HG02943 (cell line): Measurements from ENCODE around the gene GPR108.
"Not testable (repeated sequence)": the region's sequence is repeated elsewhere in the genome, so short reads cannot be mapped to it uniquely, and the experiment has no call there.

ENCODE experiments used
- ATAC-seq: cut with Tn5 transposase; IDR thresholded peaks from one replicate; pipeline ENCODE4 v1.9.1; 2021; ENCODE audit warnings: mild to moderate bottlenecking, low read depth, moderate library complexity; ENCODE audit not compliant: unreplicated experiment

Gene GPR108

GRCh38 chr19:6708913-6709312 lies 28.5 kb downstream of the GPR108 start:
- ATAC-seq: not testable (repeated sequence)

DNA sequence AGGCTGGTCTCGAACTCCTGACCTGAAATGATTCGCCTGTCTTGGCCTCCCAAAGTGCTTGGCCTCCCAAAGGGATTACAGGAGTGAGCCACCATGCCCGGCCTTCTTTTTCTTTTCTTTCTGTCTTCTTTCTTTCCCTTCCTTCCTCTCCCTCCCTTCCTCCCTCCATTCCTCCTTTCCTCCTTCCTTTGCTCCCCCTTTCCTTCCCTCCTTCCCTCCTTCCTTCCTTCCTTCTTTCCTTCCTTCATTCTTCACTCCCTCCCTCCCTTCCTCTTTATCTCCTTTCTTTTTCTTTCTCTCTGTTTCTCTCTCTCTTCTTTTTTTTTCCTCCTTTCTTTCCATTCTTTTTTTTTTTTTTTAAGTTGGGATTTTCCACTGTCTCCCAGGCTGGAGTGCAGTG lies 29.0 kb downstream of the GPR108 start:
- no peak for ATAC-seq

DNA sequence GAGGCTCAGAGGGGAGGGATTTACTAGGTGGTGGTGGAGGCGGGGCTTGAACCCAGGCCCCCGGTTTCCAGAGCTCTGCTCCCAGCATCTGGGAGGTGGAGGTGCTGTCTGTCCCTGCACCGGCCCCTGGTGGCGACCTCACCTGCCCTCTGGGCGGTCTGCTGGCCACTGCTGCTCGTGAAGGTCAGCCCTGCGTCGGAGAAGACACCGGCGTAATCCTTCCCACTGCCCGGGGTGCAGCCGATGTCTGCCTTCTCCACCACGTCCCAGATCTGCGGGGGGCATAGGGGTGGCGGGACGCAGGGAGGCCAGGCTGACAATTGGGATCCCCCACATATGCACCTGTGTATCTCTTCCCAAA lies 29.7 kb downstream of the GPR108 start:
- ATAC-seq: no peak

GRCh38 chr19:6707011-6707657 lies 30.2 kb downstream of the GPR108 start:
- no peak for ATAC-seq

DNA sequence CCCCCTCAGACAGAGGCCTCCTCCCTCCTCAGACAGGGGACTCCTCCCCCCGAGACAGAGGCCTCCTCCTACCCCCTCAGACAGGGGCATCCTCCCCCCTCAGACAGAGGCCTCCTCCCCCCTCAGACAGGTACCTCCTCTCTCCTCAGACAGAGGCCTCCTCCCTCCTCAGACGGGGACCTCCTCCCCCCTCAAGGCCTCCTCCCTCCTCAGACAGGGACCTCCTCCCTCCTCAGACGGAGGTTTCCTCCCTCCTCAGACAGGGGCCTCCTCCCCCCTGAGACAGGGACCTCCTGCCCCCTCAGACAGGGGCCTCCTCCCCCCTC lies 30.8 kb downstream of the GPR108 start:
- ATAC-seq: no peak

GRCh38 chr19:6705931-6706632 lies 31.3 kb downstream of the GPR108 start:
- ATAC-seq: no peak

DNA sequence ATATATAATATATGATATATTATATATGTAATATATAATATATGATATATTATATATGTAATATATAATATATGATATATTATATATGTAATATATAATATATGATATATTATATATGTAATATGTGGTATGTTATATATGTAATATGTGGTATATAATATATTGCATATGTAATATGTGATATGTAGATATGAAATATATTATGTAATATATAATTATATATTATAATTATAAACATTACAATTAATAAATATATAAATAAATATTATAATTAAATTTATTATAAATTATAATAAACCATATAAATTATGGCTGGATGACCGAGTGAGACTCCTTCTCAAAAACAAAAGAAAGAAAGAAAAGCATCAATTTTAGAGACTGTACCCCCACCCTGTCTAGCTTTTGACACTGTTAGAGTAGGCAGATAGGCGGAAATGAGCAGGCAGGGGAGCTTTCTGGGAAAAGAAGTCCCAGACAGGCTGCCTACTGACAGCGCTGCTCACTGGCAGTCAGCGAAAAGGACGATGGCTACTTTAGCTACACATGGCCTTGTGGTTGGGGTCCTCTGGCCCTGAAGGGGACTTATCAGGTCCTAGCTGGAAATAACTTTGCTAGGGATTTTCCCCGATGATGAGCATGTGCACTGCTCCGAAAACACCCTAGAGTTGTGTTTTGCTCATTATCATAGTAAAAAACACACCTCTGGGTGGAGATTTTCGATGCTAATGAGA lies 36.6 kb downstream of the GPR108 start:
- no peak for ATAC-seq

DNA sequence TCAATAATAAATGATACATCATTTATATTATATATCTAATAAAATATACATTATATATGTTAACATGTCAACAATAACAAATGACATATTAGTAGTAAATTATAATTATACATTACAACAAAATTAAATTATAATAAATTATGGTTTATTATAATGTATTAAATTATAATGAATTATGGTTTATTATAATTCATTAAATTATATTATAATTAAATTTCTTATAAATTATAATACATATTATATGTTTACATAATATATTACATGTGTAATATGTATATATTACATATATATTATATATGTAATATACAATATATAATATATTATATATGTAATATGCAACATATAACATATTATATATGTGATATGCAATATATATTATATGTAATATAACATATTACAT lies 37.4 kb downstream of the GPR108 start:
- ATAC-seq: no peak

DNA sequence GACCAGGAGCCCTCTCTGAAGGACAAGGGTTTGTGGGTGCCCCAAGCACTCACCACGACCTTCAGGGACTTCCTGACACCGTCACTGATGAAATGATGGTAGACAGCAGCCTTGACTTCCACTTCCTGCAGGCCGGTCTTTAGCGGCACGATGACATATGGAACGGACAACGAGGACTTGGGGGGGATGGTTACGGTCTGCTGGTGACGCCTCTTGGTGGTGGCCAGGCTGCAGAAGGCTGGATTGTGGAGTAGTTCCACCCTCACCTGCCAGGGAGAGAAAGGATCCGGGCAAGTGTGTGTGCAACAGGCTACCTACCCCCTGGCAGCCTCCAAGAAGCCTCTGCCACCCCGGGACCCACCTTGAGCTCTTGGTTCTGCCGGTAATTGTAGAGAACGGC lies 40.1 kb downstream of the GPR108 start:
- ATAC-seq: no peak

DNA sequence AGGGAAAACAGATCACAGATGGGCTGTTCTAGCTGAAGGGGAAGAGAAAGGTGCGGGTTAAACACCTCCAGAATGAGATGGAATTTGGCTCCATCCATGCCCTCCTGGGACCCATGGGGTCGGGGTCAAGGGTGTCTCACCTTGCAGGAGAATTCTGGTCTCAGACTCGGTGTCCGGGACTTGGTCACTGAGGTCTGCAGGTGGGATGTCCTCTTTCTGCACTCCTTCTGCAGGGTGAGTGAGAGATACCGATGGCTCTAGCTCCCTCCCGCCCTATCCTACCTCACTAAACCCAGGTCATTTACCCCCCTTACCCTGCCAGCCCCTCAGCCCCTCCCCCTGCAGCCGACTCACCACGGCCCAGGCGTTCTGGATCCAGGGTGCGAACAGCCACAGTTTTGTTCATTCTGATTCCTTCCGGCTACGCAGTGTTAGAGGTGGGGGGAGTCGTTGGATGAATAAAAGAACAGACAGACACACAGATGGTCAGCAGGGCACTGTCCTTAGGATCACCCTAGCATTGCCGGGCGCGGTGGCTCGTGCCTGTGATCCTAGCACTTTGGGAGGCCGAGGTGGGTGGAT lies 41.0 kb downstream of the GPR108 start:
- no peak for ATAC-seq

GRCh38 chr19:6694147-6694815 lies 43.1 kb downstream of the GPR108 start:
- ATAC-seq: no peak

DNA sequence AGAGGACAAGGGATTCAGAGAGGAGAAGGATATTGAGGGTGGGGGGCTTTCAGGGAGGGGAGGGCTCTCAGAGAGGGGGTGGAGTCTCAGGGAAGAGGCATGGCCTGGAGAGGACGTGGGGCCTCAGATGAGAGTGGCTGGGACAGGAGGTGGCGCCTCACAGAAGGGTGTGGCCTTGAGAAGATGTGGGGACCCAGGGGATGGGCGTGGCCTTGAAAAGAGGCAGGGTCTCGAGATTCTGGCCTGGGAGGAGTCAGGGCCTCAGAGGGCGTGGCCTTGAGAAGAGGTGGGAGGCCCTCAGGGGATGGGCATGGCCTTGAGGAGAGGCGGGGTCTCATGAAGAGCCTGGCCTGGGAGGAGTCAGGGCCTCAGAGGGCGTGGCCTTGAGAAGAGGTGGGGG lies 43.7 kb downstream of the GPR108 start:
- ATAC-seq: no peak

GRCh38 chr19:6693056-6693471 lies 44.3 kb downstream of the GPR108 start:
- no peak for ATAC-seq

DNA sequence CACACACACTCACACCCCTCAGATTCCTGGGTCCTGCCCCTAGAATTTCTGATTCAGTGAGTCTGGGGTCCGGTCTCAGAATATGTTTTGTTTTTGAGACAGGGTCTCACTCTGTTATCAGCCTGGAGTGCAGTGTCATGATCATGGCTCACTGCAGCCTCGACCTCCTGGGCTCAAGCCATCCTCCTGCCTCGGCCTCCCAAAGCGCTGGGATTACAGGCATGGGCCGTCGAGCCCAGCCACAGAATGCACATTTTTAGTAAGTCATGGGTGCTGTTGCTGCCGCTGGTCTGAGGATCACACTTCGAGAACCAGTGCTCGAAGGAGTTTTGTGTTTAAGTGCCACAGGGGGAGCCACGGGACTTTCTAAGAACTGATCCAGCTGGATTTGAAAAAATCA lies 45.4 kb downstream of the GPR108 start:
- ATAC-seq: no peak

DNA sequence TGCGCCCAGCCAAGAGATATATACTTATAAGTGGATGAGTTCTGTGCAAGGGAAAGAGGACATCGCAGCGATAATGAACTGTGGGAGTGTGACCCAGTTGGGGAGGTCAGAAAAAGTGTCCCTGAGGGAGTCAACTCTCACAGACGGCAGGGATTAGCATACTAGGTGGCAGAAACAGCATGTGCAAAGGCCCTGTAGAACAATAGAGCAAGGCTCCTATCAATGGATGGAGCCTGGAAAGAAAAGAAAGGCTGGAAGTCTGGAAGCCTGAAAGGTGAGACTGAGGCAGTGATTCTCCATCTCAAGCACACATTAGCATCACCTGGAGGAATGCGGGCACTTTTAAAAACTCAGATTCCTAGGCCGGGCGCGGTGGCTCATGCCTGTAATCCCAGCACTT lies 46.0 kb downstream of the GPR108 start:
- ATAC-seq: no peak

GRCh38 chr19:6690160-6690885 lies 47.1 kb downstream of the GPR108 start:
- ATAC-seq: no peak

DNA sequence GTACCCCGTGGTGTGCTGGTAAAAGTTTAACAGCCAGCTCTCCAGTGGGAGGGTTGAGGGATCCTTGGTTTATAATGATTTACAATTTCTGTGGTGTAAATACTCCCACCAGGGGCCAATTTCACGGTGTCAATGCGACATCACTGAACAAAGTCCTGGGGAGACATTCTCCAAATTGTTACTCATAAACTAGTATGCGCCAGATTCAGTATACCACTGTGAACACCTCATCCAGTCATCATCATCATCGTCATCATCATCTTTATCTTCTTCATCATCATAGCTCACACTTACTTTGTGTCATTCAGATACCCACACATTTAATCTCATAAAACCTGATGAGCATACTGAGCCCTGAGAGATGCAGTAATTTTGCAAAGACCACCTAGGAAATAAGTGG lies 50.3 kb downstream of the GPR108 start:
- no peak for ATAC-seq

- no peak for ATAC-seq
Observed at GRCh38 chr19:6686628-6686975, 50.8 kb downstream of the GPR108 start.

DNA sequence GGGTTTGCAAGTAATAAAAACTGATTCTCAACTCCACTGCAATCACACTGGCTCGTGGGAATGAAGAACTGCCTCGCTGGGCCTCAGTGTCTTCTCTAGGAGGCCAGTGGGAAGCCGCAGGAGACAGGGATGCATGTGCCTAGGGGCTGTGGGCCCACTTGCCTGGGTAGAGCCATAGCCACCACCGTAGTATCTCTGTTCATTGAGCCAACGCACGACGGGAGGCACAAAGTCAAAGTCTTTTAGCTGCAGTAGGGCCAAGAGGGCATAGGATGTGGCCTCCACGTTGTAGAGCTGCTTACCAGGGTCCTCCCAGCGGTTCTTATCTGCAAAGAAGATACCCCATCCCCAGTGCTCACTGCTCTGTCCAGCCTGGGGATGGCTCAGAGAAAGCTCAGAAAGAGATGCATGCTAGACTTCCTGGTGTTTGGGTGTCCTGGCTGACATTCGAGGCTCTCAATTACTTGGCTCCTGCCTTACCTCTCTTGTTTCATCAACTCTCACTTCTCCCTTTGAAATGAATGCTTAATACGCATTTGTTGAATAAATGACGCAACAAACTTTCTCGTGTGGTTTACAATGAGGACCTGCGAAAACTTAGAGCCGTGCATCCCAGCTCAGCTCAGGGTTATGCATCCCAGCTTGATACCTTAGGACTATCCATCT lies 51.3 kb downstream of the GPR108 start:
- no peak for ATAC-seq

- ATAC-seq: no peak
Observed at GRCh38 chr19:6685482-6685881, 51.9 kb downstream of the GPR108 start.
